HG03442 (cell line): ENCODE results near the gene STX2.

ENCODE experiments used
- ATAC-seq: cut with Tn5 transposase; IDR thresholded peaks from one replicate; pipeline ENCODE4 v1.9.1; 2021; ENCODE audit warnings: mild to moderate bottlenecking, moderate library complexity; ENCODE audit not compliant: unreplicated experiment

Gene STX2

GRCh38 chr12:130831876-130832405 lies 7.1 kb downstream of the STX2 start:
- ATAC-seq: no peak

GRCh38 chr12:130831246-130831645 lies 7.8 kb downstream of the STX2 start:
- ATAC-seq: no peak

- ATAC-seq: no peak
Measured at GRCh38 chr12:130830246-130830551, 8.9 kb downstream of the STX2 start.

GRCh38 chr12:130829391-130830245 lies 9.4 kb downstream of the STX2 start:
- ATAC-seq: no peak

GRCh38 chr12:130828895-130829294 lies 10.2 kb downstream of the STX2 start:
- no peak for ATAC-seq

GRCh38 chr12:130827432-130827831 lies 11.6 kb downstream of the STX2 start:
- ATAC-seq: no peak

- ATAC-seq: no peak
Measured at GRCh38 chr12:130826151-130826801, 12.8 kb downstream of the STX2 start.

- ATAC-seq: no peak
Measured at GRCh38 chr12:130825771-130826150, 13.3 kb downstream of the STX2 start.

GRCh38 chr12:130819681-130820080 lies 19.4 kb downstream of the STX2 start:
- ATAC-seq: no peak

GRCh38 chr12:130818635-130819576 lies 20.1 kb downstream of the STX2 start:
- peak; percentile 63 for ATAC-seq

- ATAC-seq: no peak
Measured at GRCh38 chr12:130818272-130818634, 20.8 kb downstream of the STX2 start.

GRCh38 chr12:130817804-130818203 lies 21.2 kb downstream of the STX2 start:
- ATAC-seq: no peak

- no peak for ATAC-seq
Measured at GRCh38 chr12:130816097-130816496, 23.0 kb downstream of the STX2 start.

GRCh38 chr12:130815028-130815741 lies 23.9 kb downstream of the STX2 start:
- ATAC-seq: peak; percentile 45

- peak; percentile 51 for ATAC-seq
Measured at GRCh38 chr12:130813949-130814348, 25.1 kb downstream of the STX2 start.

GRCh38 chr12:130813436-130813835 lies 25.6 kb downstream of the STX2 start:
- ATAC-seq: no peak

- no peak for ATAC-seq
Measured at GRCh38 chr12:130809791-130810190, 29.3 kb downstream of the STX2 start.

- ATAC-seq: no peak
Measured at GRCh38 chr12:130807309-130807708, 31.7 kb downstream of the STX2 start.

GRCh38 chr12:130806574-130806973 lies 32.5 kb downstream of the STX2 start:
- ATAC-seq: no peak

GRCh38 chr12:130805635-130806034 lies 33.4 kb downstream of the STX2 start:
- no peak for ATAC-seq

- no peak for ATAC-seq
Measured at GRCh38 chr12:130804216-130804615, 34.8 kb downstream of the STX2 start.
